Measurements from ENCODE around the gene TNFSF15. TPM values are rescaled to one million over a fixed set of nuclear protein-coding genes. Genes with fewer than 3 reads are reported as not detected.

Gene TNFSF15
- total RNA-seq, 2 donors from 2014 or later, result 0.13 TPM; not detected in 1

DNA sequence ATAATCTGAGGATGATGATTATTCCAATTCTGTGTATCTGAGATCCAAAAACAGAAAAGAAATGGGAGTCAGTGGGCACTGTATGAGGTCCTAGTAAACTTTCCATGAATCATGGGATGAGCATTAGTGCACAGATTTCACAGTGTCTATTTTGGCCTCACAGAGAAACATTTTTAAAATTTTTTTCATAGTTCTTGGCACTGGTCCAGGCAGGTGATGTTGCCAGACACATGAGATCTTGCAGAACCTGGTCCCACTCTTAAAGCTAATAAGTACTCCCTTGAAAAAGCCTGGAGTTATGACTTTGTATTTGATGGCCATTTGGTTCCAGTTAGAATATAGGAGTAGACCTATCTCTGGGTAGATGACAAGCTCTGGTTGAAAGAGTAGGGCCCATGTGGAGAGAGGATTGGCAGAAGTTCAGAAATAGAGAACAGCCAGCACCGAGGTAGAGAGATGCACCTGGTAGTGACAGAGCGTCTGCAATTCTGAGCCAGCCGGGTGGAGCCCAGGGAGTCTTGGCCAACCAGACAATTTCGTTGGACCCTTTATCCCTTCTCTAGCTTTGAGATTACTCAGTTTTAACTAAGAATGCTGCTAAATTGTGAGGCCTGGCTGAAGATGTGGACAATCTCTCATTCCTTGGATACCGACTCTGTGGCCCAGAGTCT is 6.3 kb upstream of the TNFSF15 start:
- Mint-ChIP-seq H3K27me3 (no peaks in the 10 kb centered on the region), H3K4me3 (no peak overlapping the region), H3K9me3 (peaks cover 3% of the 10 kb centered on the region), H3K36me3 (ENCODE audit: low read depth) (no peaks in the 10 kb centered on the region), H3K27ac (no peak overlapping the region), H3K4me1 (peaks cover 13% of the 10 kb centered on the region)
- no peak for ATAC-seq (replicated peaks)

DNA sequence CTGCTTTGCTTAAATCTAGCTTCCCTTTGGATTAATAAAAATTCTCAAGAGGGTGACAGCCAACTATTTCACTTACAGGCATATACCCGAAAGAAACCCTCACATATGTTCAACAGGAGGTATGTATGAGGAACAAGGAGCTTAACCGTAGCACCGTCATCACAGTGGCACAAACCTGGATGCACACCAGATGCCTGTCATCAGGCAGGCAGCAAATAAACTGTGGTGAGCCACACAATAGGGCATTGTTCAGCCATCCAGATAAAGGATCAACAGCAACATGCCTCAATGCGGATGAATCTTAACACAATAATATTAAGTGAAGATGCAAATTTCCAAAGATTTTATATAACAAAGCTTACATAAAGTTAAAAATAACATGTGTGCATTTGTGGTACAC is 5.5 kb upstream of the TNFSF15 start:
- no peak overlapping the region for H3K27ac Mint-ChIP-seq
- H3K9me3 Mint-ChIP-seq, result peaks cover 3% of the 10 kb centered on the region
- no peak for ATAC-seq (replicated peaks)
- peaks cover 17% of the 10 kb centered on the region for H3K4me1 Mint-ChIP-seq
- H3K36me3 Mint-ChIP-seq (ENCODE audit: low read depth), result no peaks in the 10 kb centered on the region
- no peaks in the 10 kb centered on the region for H3K27me3 Mint-ChIP-seq
- H3K4me3 Mint-ChIP-seq, result no peak overlapping the region

DNA sequence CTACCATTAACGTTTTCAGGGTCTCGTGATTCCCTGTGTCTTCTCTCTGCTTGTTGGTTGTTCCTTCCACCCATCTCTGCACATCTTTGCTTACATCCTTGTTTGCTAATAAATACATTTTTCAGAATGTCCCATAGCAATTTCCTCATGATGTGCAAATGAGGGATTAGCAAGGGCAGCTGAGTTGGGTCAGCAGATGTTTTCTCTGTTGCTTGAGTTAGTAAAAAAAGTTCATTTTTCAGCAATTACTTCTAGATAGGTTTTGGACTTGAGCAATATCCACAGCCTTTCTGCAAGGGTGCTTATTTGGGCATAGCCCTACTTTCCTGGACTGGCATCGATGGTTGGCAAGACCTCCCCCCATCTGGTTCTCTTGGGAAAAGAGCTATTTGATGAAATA is 4.8 kb upstream of the TNFSF15 start:
- peaks cover 24% of the 10 kb centered on the region for H3K4me1 Mint-ChIP-seq
- H3K27ac Mint-ChIP-seq, result no peak overlapping the region
- H3K36me3 Mint-ChIP-seq (ENCODE audit: low read depth), result no peaks in the 10 kb centered on the region
- H3K27me3 Mint-ChIP-seq, result no peaks in the 10 kb centered on the region
- ATAC-seq (replicated peaks), result no peak
- H3K4me3 Mint-ChIP-seq, result no peak overlapping the region
- peaks cover 3% of the 10 kb centered on the region for H3K9me3 Mint-ChIP-seq

DNA sequence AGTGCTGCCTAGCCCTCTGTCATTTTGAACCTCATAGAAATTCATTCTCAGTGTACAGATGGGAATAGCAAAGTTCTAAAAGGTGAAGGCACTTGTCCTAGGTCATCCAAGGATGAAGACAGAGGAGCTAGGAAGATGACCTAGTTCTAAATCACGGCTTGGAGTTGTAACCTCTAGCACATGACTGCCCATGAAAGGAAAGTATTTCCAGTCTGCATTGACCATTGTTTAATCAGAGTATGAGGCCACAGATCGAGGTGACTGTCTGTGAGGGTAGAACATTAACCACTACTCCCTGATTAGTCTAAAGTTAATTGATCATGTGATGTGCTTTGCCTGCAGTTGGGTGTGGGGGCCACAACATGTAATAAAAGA is 674 bp upstream of the TNFSF15 start:
- Mint-ChIP-seq H3K36me3 (ENCODE audit: low read depth) (no peaks in the 10 kb centered on the region), H3K9me3 (no peaks in the 10 kb centered on the region), H3K4me3 (peak overlapping the region; percentile 61), H3K27ac (peak overlapping the region; percentile 78), H3K4me1 (peaks cover 31% of the 10 kb centered on the region), H3K27me3 (no peaks in the 10 kb centered on the region)
- peak; percentile 54 for ATAC-seq (replicated peaks)

DNA sequence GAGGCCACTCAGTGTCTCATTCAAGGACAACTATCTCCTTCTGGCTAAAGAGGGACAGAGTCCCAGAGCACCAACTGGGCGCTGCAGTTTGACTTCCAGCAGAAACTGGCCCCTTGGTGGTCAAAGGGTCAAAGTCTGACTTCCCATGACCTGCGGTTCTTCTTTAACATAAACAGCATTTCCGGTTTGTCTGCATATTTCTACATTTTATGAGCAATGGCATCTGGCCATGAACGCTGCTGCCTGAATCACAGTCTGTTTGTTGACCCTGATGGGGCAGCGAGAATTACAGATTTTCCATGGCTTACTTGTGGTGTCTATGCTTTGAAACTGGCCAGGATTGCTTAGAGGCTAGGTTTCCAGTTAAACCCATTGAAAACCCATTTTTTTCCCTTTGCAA is 1.3 kb downstream of the TNFSF15 start:
- no peak for ATAC-seq (replicated peaks)
- Mint-ChIP-seq H3K27me3 (no peaks in the 10 kb centered on the region), H3K9me3 (no peaks in the 10 kb centered on the region), H3K36me3 (ENCODE audit: low read depth) (no peaks in the 10 kb centered on the region), H3K27ac (peak overlapping the region; percentile 34), H3K4me3 (no peak overlapping the region), H3K4me1 (peaks cover 31% of the 10 kb centered on the region)

DNA sequence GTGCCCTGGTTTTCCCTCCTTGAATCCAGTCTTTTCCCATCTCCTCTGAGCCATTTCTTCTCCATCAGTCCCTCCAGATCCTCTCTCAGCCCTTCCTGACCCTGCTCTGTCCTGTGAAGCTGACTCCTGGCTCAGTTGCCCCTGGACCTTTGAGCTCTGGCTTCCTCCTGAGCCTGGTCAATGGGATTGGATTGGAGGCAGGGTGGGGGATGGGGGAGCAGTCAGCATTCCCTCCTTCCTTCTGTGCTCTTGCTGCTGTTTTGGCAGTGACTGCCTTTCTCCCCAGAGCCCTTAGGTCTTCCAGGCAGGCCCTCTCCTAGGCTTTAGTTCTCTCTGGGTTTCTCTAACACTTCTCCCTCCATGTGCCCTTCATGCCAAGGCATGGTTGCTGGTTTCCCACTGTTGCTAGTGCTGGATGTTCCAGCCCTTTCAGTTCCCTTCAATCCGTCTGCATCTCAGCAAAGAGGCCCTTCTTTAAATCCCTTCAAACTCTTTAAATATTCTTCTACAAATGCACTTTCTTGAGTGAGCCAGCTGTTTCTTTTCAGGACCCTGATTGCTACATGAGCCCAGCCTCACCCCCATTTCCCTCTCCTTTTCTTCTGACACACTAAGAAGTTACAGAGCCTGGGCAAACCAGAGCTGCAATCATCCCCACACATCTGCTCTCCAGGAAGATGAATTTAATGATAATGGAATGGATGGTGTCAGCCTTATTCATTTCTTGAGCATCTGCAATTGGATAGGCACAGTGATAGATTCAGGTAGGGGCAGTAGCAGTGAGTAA is 2.2 kb downstream of the TNFSF15 start:
- H3K4me1 Mint-ChIP-seq, result peaks cover 25% of the 10 kb centered on the region
- H3K9me3 Mint-ChIP-seq, result no peaks in the 10 kb centered on the region
- no peak for ATAC-seq (replicated peaks)
- no peaks in the 10 kb centered on the region for H3K36me3 Mint-ChIP-seq (ENCODE audit: low read depth)
- H3K27ac Mint-ChIP-seq, result peak overlapping the region; percentile 34
- H3K4me3 Mint-ChIP-seq, result no peak overlapping the region
- no peaks in the 10 kb centered on the region for H3K27me3 Mint-ChIP-seq

DNA sequence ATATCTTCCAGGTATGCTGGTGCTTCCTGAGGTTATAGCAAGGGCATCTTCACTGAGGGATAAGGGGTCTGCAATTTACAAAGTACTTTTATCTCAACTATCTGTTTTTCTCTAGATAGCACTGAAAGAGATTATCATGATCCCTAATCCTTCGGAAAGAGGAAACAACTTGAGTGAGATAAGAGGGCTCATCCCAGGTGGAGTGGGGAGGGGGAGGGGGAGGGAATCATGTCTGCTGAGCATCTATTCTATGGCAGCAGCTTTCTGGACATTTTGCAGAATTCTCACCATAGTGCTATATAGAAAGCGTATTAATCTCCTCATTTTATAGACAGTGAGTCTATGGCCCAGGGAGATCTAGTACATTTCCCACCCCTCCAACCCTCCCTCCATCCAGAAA is 5.9 kb downstream of the TNFSF15 start:
- H3K4me1 Mint-ChIP-seq, result peaks cover 6% of the 10 kb centered on the region
- no peaks in the 10 kb centered on the region for H3K9me3 Mint-ChIP-seq
- H3K36me3 Mint-ChIP-seq (ENCODE audit: low read depth), result no peaks in the 10 kb centered on the region

DNA sequence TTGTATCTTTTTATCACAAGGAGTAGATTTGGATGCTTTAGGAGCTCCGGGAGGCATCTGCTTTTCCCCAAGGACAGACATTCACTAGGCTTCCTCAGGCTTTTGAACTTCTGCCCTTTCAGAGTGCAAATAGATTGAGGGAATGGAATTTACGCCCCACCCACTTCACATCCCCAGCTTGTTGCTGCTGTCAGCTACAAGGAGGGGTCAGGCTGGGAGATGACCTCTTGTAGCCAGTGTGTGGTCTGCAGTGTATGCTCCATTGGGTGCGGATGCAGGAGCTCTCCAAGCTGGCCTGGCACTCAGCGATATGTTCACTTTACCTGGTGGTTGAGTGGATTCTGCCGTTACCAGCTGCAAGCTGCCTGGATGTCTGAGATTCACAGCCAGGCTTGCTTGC is 6.4 kb downstream of the TNFSF15 start:
- Mint-ChIP-seq H3K27me3 (no peaks in the 10 kb centered on the region), H3K4me3 (no peak overlapping the region), H3K27ac (no peak overlapping the region), H3K36me3 (ENCODE audit: low read depth) (no peaks in the 10 kb centered on the region), H3K9me3 (no peaks in the 10 kb centered on the region), H3K4me1 (peaks cover 6% of the 10 kb centered on the region)
- no peak for ATAC-seq (replicated peaks)

More for the DNA sequence above, 5.9 kb downstream of the TNFSF15 start:
- no peak overlapping the region for H3K27ac Mint-ChIP-seq
- no peak for ATAC-seq (replicated peaks)
- H3K27me3 Mint-ChIP-seq, result no peaks in the 10 kb centered on the region
- no peak overlapping the region for H3K4me3 Mint-ChIP-seq

DNA sequence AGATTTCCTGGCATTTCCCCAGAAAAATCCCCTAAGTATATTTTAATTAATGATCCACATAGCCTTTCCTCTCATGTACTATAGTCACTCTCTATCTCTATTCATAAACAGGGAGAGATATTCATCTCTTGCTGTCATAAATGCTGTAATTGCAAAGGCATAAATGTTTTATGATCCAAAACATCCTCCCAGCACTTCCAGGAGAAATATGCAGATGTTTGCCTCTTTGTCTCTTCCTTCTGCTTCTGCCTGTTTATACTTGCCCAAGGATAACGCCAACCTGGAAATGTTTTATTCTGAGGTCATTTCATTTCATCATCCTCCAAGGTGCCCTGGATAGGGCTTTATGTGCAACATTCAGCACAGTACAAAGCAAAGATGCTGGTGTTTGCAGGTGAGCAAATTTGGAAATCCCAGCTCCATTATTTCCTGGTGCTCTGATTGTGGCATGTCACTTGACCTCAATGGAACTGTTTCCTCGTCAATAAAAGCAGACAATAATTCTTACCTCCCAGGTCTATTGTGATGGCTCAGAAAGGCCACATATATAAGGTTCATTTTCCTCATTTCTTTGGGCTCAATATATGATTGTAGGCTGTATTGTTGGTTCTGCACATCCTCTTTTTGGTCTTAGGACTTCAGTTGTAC is 6.9 kb downstream of the TNFSF15 start:
- Mint-ChIP-seq H3K36me3 (ENCODE audit: low read depth) (no peaks in the 10 kb centered on the region), H3K27ac (no peak overlapping the region), H3K4me3 (no peak overlapping the region)

DNA sequence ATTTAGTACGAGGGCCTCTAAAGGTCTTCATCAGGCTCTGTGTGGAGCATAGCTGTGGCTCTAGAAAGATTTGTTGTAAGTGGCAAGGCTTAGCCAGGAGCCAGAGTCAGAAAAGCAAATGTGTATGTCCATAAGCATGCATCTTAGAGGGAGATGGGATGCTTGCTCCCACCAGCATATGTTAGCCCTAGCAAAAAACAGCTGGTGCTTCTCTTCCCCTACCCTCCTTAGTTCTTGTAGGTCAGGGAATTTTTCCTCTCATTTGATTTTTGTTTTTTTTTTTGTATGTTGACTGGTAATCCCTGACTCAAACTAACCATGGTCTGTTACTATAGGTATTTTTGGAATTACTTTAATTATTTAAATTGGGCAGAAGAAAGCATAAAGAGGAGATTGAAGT is 7.7 kb downstream of the TNFSF15 start:
- H3K4me1 Mint-ChIP-seq, result no peaks in the 10 kb centered on the region
- no peak overlapping the region for H3K27ac Mint-ChIP-seq
- H3K9me3 Mint-ChIP-seq, result no peaks in the 10 kb centered on the region
- no peaks in the 10 kb centered on the region for H3K27me3 Mint-ChIP-seq
- H3K4me3 Mint-ChIP-seq, result no peak overlapping the region
- no peaks in the 10 kb centered on the region for H3K36me3 Mint-ChIP-seq (ENCODE audit: low read depth)
- no peak for ATAC-seq (replicated peaks)

More for the DNA sequence above, 6.9 kb downstream of the TNFSF15 start:
- Mint-ChIP-seq H3K9me3 (no peaks in the 10 kb centered on the region), H3K4me1 (peaks cover 4% of the 10 kb centered on the region), H3K27me3 (no peaks in the 10 kb centered on the region)
- no peak for ATAC-seq (replicated peaks)

DNA sequence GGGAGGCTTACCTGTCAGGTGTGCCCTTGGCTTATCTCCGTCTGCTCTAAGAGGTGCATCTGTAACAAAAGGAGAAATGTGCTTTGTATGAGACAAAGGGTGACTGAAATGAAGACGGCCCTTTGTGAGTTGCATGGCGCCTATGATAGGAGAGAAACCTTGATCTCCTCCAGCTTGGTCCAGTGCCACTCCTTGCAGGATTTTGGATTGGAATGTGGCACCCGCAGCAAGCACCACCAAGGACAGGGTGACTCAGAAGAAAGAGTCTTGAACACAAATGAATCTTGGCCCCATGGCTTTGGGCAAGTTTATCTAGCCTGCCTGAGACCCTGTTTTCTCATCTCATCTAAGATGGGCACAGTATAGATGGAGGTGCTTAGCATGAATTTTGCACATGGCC is 13.4 kb downstream of the TNFSF15 start:
- Mint-ChIP-seq H3K9me3 (no peaks in the 10 kb centered on the region), H3K27ac (no peak overlapping the region), H3K4me3 (no peak overlapping the region), H3K36me3 (ENCODE audit: low read depth) (no peaks in the 10 kb centered on the region), H3K27me3 (no peaks in the 10 kb centered on the region), H3K4me1 (no peaks in the 10 kb centered on the region)
- no peak for ATAC-seq (replicated peaks)

DNA sequence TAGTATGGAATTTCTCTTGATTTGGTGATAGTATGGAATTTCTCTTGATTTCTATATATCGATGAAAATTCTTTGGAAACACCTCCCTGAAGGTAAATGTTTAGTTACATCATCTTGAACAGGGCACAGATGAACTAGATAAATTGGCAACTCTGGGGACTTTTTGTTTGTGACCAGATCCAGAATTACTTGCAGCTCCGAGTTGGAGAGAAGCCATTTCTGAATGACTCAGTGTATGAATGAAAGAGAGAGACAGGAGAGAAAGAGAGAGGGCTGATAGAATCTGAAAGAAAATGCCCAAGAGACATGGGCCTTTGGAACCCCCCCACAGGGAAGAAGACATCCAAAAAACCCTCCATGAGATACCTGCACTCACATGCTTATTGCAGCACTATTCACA is 14.1 kb downstream of the TNFSF15 start:
- ATAC-seq (replicated peaks), result no peak
- Mint-ChIP-seq H3K27me3 (no peaks in the 10 kb centered on the region), H3K27ac (no peak overlapping the region), H3K9me3 (no peaks in the 10 kb centered on the region), H3K4me1 (no peaks in the 10 kb centered on the region), H3K36me3 (ENCODE audit: low read depth) (no peaks in the 10 kb centered on the region), H3K4me3 (no peak overlapping the region)

DNA sequence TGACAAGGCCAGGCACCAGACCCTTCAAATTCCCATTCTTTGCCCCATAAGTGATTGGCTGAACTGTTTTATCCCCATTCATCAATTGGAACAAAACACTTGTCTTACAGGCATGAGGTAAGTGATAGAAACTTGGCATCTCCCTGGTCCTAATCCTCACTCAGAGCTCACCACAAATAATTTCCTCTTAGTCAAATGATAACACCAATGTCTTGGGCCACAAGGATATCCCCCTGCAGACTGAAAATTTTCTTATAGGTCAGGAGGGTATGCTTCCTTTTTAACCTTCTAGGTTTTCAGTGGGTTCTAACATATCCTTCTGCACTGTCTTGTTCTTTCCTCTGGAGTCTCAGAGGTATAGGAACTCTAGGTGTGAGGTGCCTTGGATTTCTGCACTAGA is 14.5 kb downstream of the TNFSF15 start:
- Mint-ChIP-seq H3K4me3 (no peak overlapping the region), H3K4me1 (no peaks in the 10 kb centered on the region), H3K27me3 (no peaks in the 10 kb centered on the region), H3K27ac (no peak overlapping the region), H3K36me3 (ENCODE audit: low read depth) (no peaks in the 10 kb centered on the region), H3K9me3 (no peaks in the 10 kb centered on the region)
- no peak for ATAC-seq (replicated peaks)

DNA sequence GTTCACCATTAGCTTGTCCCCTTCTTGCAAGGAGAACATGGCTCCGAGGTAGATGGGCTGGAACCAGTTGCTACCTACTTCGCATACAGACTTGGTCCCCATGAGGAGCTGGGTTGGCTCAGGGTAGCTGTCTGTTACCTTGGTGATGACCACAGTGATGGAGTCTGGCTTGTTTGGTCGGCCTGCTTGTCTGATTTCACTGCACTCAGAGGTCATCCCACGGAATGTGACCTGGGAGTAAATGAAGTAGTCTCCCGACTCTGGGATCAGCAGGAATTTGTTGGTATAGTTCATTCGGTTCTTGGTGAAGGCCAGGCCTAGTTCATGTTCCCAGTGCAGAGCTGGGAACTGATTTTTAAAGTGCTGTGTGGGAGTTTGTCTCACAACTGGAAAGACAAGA is 15.3 kb downstream of the TNFSF15 start:
- no peaks in the 10 kb centered on the region for H3K9me3 Mint-ChIP-seq
- no peak for ATAC-seq (replicated peaks)
- no peaks in the 10 kb centered on the region for H3K27me3 Mint-ChIP-seq
- H3K4me3 Mint-ChIP-seq, result no peak overlapping the region
- H3K4me1 Mint-ChIP-seq, result peaks cover 4% of the 10 kb centered on the region
- no peaks in the 10 kb centered on the region for H3K36me3 Mint-ChIP-seq (ENCODE audit: low read depth)
- H3K27ac Mint-ChIP-seq, result no peak overlapping the region

DNA sequence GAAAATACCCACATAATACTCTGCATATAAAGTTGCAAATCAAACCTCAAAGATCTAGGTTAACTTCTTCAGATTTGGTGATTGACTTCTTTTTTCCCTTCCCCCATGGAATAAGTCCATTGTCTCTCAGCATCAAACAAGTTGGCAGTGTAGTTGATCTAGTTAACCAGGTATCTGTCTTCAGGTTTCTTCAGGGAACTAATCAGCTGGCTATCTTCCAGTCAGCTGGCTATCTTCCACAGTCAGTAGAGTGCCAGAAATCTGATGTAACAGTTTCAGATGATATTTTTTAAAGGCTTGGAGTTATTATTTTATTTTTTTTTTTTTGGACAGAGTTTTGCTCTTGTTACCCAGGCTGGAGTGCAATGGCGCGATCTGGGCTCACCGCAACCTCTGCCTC is 16.8 kb downstream of the TNFSF15 start:
- no peak for ATAC-seq (replicated peaks)
- H3K4me1 Mint-ChIP-seq, result peaks cover 4% of the 10 kb centered on the region
- no peaks in the 10 kb centered on the region for H3K36me3 Mint-ChIP-seq (ENCODE audit: low read depth)
- H3K4me3 Mint-ChIP-seq, result no peak overlapping the region
- H3K27me3 Mint-ChIP-seq, result no peaks in the 10 kb centered on the region
- H3K9me3 Mint-ChIP-seq, result no peaks in the 10 kb centered on the region
- H3K27ac Mint-ChIP-seq, result no peak overlapping the region

Measured in activated T-helper 17 cell treated with anti-CD3 and anti-CD28 coated beads, Interleukin-2, amount 50 U/mL, for 72 hours (primary cell).